Loucy (cell line): Measurements from ENCODE around the gene XRCC1.

Experiments used
- CTCF ChIP-seq: fragments of 200-600 bp; sonication (generic); conservative IDR thresholded peaks from 2 replicates; pipeline ENCODE4 v1.5.1; 2014; ENCODE audit warnings: mild to moderate bottlenecking, antibody characterized with exemption, low read length
- EZH2phosphoT487 ChIP-seq: fragments of 200-600 bp; IDR thresholded peaks from 2 replicates; pipeline ENCODE4 v1.6.1; 2018; ENCODE audit warnings: antibody characterized with exemption, mild to moderate bottlenecking, moderate library complexity, borderline replicate concordance

DNA sequence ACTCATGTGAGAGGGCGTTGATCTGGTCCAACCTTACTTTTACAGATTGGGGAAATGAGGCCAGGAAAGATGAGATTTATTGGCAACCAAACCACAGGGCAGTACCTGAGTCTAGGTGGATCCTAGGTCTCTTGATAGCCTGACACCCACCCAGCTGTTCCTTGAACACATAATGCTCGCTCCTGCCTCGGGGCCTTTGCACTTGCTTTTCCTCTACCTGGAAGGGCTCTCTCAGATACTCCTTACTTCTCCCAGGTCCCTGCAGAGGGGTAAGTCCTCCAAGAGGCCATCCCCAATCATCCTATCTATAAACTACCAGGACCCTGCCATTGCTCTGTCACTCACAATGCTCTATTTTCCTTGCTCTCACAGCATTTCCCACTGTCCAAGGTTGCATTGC lies 34.9 kb downstream of the XRCC1 start:
- TF ChIP-seq CTCF (no peak), EZH2phosphoT487 (no peak)
